Stimulated activated CD4-positive, alpha-beta T cell treated with anti-CD3 and anti-CD28 coated beads, Interleukin-4, amount 100 ng/mL, for 1 hour (primary cell): ENCODE measurements around the gene RBBP5.
"Not testable (repeated sequence)": the region's sequence is repeated elsewhere in the genome, so short reads cannot be mapped to it uniquely, and the experiment has no call there.

ENCODE experiments used
- DNase-seq: peaks from one replicate; pipeline ENCODE4 v3.0.0-alpha.2; 2020

The RBBP5 gene, protein sequence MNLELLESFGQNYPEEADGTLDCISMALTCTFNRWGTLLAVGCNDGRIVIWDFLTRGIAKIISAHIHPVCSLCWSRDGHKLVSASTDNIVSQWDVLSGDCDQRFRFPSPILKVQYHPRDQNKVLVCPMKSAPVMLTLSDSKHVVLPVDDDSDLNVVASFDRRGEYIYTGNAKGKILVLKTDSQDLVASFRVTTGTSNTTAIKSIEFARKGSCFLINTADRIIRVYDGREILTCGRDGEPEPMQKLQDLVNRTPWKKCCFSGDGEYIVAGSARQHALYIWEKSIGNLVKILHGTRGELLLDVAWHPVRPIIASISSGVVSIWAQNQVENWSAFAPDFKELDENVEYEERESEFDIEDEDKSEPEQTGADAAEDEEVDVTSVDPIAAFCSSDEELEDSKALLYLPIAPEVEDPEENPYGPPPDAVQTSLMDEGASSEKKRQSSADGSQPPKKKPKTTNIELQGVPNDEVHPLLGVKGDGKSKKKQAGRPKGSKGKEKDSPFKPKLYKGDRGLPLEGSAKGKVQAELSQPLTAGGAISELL

DNA sequence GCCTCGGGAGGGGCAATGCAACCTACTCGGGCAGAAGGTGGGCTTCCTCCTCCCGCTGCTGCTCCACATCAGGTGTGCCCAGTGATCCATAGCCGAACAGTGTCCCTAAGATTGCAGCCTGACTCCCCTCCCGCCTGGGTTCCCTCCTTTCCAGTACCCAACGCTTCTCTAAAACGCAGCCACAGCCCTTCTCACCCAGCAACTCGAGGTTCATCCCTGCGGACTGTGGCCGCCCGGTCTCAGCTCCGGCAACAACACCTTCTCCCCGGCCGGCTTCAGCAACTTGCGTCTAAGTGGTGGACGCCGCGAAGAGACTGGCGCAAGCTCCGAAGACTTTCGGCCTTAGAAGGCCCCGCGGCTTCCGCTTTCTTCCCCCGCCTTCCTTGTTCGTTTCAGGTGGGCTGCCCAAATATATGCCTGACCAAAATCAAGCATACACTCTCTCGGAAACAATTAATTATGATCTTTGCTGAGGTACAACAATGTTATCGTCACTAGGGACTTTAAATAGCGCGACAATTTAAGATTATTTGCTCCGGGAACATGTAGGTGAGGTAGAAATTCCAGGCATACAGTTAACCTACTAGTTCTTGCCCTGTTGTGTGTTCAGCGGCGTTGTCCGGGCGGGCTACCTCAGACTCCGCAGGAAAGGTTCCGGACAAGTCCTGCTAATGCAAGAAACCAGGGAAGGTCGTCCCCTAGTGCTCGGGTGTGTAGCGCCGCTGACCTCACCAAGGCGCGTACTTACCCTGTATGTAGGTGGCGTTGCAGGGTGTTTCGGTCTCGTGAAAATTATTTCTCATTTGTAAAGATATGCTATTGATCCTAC is at the start of gene RBBP5:
TSS of gene RBBP5 (minus strand) at position 319 of the 829 bp plus-strand sequence. CDS start at position 214, 105 bp downstream.
- DNase-seq: peak; percentile 93

- no peak for DNase-seq
Measured at GRCh38 chr1:205171369-205171768, 49.6 kb upstream of the RBBP5 start.

- no peak for DNase-seq
Measured at GRCh38 chr1:205170532-205171269, 48.9 kb upstream of the RBBP5 start.

GRCh38 chr1:205169248-205169647 is 47.5 kb upstream of the RBBP5 start:
- no peak for DNase-seq

GRCh38 chr1:205168291-205168690 is 46.5 kb upstream of the RBBP5 start:
- DNase-seq: no peak

GRCh38 chr1:205162301-205162700 is 40.5 kb upstream of the RBBP5 start:
- no peak for DNase-seq

- no peak for DNase-seq
Measured at GRCh38 chr1:205161076-205161475, 39.3 kb upstream of the RBBP5 start.

DNA sequence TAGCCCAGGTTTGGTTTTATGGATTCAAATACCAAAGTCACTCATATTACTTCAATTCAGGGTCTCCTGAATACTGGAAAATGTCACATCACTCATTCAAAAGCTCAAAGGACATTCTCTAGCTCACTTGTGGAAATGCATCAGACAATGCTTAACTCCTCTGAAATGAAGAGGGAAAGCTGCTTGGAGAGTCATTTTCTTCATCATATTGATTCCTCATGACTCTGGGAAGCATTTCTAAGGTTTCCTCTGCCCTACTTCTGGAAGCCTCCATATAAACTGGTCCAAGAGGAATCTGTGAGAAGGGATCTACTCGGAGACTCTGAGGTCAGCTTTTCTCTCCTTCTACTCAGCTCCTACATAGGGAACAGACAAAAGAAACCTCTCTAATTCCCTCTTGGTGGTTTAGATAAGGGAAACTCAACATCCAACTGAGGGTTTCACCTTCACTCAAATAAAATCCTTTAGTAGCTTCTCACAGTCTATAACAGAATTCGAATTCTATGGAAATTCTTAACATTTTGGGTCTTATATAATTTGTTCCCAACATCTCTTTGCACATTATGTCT is 36.4 kb upstream of the RBBP5 start:
- no peak for DNase-seq

DNA sequence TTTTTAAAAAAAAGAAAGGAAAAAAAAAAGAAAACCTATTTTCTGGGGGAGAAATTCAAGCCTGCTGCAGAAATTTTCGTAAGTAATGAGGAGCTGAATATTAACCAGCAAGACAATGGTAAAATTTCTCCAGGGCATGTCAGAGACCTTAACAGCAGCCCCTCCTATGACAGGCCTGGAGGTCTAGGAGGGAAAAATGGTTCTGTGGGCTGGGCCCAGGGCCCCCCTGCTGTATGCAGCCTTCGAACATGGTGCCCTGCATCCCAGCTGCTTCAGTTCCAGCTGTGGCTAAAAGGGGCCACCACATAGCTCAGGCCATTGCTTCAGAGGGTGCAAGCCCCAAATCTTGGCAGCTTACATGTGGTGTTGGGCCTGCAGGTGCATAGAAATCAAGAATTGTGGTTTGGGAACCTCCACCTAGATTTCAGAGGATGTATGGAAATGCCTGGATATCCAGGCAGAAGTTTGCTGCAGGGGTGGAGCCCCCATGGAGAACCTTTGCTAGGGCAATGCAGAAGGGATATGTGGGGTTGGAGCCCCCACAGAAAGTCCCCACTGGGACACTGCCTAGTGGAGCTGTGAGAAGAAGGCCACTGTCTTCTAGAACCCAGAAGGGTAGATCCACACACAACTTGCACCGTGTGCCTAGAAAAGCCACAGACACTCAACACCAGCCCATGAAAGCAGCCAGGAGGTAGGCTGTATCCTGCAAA is 34.0 kb upstream of the RBBP5 start:
- DNase-seq: not testable (repeated sequence)

GRCh38 chr1:205152505-205152904 is 30.7 kb upstream of the RBBP5 start:
- no peak for DNase-seq

DNA sequence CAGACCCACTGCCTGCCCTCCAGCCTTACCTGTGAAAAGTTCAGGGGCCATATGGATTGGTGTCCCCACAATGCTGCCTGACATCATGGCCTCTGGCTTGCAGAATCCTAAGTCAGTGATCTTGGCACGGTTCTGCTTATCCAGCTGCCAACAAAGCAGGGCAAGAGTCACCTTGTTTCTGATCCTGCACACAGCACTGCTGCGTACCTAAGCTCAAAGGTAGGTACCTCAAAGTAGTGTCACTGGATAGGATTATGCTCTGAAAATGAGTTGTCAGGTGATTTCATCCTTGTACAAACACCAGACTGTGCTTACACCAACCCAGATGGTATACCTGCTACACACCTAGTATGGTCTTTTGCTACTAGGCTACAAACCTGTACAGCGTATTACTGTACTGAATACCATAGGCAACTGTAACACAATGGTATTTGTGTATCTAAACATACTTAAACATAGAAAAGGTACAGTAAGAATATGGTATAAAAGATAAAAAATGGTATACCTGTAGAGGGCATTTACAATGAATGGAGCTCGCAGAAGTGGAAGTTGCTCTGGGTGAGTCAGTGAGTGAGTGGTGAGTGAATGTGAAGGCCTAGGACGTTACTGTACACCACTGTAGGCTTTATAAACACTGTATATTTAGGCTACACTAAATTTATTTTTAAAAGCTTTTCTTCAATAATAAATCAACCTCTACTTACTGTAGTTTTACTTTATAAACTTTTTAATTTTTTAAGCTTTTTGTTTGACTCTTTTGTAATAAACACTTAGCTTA is 29.1 kb upstream of the RBBP5 start:
- DNase-seq: no peak

DNA sequence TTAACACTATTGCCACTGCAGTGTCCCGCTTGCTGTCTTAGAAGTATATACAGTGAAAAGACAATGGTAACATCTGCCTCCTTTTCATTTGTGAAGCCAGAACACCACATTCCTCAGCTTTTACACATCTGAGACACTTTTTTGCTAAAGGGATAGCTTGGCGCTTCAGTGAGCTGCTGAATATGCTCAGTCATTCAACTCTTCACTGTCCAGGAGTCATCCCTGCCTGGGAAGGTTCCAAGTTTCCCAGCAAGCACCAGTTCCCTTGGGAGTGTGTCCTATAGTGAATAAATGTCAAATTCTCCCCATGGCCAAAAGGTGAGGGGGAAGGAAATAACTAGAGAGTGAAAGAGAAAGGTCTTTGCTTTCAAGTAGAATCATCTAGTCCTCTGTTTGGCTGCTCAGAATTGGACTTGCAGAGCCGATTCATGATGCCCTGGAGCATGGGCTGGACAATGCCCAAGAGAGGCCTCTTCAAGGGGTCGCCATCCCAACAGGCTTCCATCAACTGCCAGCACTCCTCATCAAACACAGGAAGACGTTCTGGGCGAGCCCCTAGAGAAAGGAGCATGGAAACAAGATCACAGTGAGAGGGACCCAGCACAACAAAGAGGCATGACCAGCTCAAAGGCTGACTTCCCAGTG is 25.5 kb upstream of the RBBP5 start:
- DNase-seq: no peak

GRCh38 chr1:205144751-205145150 is 23.0 kb upstream of the RBBP5 start:
- no peak for DNase-seq

DNA sequence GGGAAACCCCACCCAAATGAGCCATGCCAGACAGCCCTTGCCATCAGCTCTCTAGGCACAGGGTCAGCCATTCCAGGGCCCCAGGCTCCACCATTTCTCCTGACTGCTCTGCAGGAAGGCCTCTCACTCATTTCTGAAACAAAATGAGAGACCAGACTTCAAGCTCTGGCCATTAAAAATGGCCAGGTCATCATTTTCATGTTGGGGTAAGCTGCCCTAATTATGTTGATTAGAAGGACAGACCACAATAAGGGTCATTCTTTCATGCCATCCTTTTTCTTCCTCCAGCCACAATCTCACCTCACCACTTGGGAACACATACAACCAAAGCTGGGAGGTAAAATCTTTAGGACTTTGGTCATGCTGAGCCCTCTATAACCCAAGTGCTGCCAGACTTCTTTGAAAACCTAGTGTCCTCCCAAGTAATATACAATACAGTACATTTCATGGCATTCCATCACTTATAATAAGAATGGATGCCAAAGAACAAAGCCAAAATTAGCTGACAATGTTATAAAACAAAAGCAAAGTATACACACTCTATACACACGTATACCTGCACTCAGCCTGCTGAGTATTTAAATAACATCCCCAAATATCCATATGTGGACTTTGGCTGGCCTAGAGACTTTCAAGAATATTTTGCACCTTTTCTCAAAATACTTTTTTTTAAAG is 22.4 kb upstream of the RBBP5 start:
- no peak for DNase-seq

DNA sequence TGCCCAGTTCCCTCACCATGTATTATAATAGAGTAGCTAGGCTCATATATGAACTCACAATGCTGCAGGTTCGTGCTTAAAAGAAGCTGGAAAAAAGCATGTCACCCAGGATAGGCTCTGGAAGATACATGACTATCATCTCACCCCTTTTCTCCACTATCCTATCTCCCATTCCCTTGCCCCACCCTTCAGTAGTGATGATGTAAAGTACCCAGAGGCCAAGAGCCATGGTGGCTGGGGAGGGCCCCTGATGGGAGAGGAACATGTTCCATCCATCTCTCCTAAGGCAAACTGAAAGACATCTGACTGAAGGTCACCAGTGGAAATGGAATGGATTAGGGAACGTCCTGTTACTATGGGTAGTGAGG is 20.3 kb upstream of the RBBP5 start:
- DNase-seq: no peak

DNA sequence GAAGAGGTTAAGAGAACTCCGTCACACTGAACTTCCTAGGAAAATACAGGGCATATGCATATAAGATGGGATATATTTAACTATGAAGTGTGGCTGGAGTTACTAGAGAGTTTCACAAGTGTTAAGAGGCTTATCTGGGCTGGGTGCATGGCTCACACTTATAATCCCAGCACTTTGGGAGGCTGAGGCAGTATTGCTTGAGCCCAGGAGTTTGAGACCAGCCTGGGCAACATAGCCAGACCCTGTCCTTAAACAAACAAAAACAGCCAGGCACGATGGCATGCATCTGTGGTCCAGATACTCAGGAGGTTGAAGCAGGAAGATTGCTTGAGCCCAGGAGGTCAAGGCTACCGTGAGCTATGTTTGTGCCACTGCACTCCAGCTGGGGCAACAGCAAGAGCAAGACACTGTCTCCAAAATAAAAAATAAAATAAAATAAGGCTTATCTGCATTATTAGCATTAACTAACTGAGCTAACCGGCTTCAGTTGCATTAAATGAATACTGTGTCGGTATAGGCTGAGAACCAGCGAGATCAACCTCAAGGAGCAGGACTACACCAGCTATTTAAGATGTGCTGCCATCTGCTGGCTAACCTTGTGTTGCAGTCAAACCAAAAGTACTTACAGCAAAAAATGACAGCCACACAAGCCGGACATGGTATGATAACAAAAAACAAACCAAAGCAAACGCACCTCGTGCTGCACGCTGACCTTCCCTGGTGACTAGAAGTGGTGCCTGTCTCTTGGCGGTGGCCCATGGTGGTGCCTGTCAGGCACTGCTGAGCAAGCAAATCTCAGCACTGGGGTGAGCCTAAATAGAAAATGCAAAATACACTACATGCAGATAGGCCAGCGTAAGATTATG is 19.7 kb upstream of the RBBP5 start:
- DNase-seq: peak; percentile 70

- no peak for DNase-seq
Measured at GRCh38 chr1:205140113-205140512, 18.3 kb upstream of the RBBP5 start.

DNA sequence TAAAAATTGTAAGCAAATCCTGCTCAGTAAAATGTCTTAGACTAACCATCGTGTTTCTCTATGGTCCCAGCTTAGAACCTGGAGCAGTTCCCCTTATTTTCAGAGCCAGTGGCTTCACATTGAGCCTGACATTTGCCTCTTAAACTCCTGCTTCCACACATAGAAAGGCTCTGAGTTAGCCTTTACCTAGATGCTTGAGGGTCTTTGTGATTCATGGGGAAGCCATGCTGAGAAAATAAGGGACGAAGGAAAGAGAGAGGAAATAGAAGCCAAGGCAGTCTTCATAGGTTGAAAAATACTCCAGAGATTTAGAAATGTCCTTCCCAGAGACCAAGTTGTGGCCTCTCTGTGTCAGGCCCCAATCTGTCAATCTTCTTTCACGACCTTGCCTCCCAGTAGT is 16.1 kb upstream of the RBBP5 start:
- no peak for DNase-seq

DNA sequence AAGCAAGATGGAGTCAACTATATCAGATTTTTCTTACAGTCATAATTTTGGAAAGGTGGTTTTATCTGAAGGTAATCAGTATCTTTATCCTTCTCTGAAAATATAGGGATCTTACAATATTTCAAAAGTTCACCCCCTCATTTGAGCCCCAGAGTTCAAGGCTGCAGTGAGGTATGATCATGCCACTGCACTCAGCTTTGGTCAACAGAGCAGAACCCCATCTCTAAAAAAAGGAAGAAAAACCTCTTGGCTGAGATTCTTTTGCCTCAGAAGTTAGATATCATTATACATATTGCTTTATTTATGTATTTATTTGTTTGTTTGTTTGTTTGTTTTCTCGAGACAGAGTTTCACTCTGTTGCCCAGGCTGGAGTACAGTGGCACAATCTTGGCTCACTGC is 11.5 kb upstream of the RBBP5 start:
- no peak for DNase-seq
